Transverse colon (tissue), 4 donors: ENCODE measurements around the gene RBP4.

Experiments used
- CTCF ChIP-seq, 5 experiments: fragments of 200-600 bp in 3 of 5; fragments of 450-650 bp in 2 of 5; sonication (generic) in 3 of 5; IDR thresholded peaks; 1 replicate in 2 of 5; 2 replicates in 3 of 5; pipeline ENCODE4 v1.5.1; 2016 to 2017; ENCODE audit warnings: antibody characterized with exemption in 5 of 5, inconsistent platforms in 3 of 5, mild to moderate bottlenecking in 2 of 5, moderate library complexity in 1 of 5
- EP300 ChIP-seq: sonication (generic); formaldehyde crosslinking; IDR thresholded peaks from one replicate; pipeline ENCODE4 v1.6.1; 2017; ENCODE audit warnings: antibody characterized with exemption, low read depth
- POLR2AphosphoS5 ChIP-seq, 3 donors: sonication (generic); formaldehyde crosslinking; IDR thresholded peaks; one replicate each; pipeline ENCODE4 v1.6.1; 2016; ENCODE audit warnings: antibody characterized with exemption in 3 of 3

GRCh38 chr10:93612311-93612710, 11.3 kb upstream of the RBP4 start, which contains the start of gene PDE6C:
- no peak for TF ChIP-seq CTCF (IDR thresholded peaks at IDR 0.05)
- no peak for TF ChIP-seq EP300
- no peak for TF ChIP-seq POLR2AphosphoS5 (IDR thresholded peaks at IDR 0.05)
